Fibroblast of the conjunctiva (primary cell): ENCODE results near the gene CBS.
"Not testable (repeated sequence)": the region's sequence is repeated elsewhere in the genome, so short reads cannot be mapped to it uniquely, and the experiment has no call there.

ENCODE experiments used
- DNase-seq: peaks from one replicate; pipeline ENCODE4 v3.0.0-alpha.2; 2010; ENCODE audit warnings: low read depth

The CBS gene

GRCh38 chr21:43068065-43068464 lies 7.6 kb downstream of the CBS start:
- DNase-seq, result not testable (repeated sequence)

GRCh38 chr21:43066690-43067089 lies 8.9 kb downstream of the CBS start:
- not testable (repeated sequence) for DNase-seq

GRCh38 chr21:43065991-43066390 lies 9.6 kb downstream of the CBS start:
- not testable (repeated sequence) for DNase-seq

- not testable (repeated sequence) for DNase-seq
Observed at GRCh38 chr21:43064265-43064917, 11.2 kb downstream of the CBS start.

GRCh38 chr21:43062955-43063664 lies 12.5 kb downstream of the CBS start:
- not testable (repeated sequence) for DNase-seq

- DNase-seq, result not testable (repeated sequence)
Observed at GRCh38 chr21:43053112-43053511, 22.5 kb downstream of the CBS start.

GRCh38 chr21:43045876-43046821 lies 29.5 kb downstream of the CBS start:
- not testable (repeated sequence) for DNase-seq

GRCh38 chr21:43045165-43045875 lies 30.3 kb downstream of the CBS start:
- DNase-seq, result not testable (repeated sequence)

GRCh38 chr21:43044547-43044946 lies 31.1 kb downstream of the CBS start:
- DNase-seq, result not testable (repeated sequence)

GRCh38 chr21:43043291-43043690 lies 32.3 kb downstream of the CBS start:
- DNase-seq, result not testable (repeated sequence)

- DNase-seq, result not testable (repeated sequence)
Observed at GRCh38 chr21:43042169-43042568, 33.5 kb downstream of the CBS start.

- not testable (repeated sequence) for DNase-seq
Observed at GRCh38 chr21:43038659-43039044, 37.0 kb downstream of the CBS start.

- DNase-seq, result not testable (repeated sequence)
Observed at GRCh38 chr21:43037918-43038658, 37.5 kb downstream of the CBS start.

- DNase-seq, result not testable (repeated sequence)
Observed at GRCh38 chr21:43036889-43037288, 38.7 kb downstream of the CBS start.

GRCh38 chr21:43034826-43035225 lies 40.8 kb downstream of the CBS start:
- no peak for DNase-seq

- no peak for DNase-seq
Observed at GRCh38 chr21:43034101-43034500, 41.5 kb downstream of the CBS start.

- no peak for DNase-seq
Observed at GRCh38 chr21:43031121-43031619, 44.5 kb downstream of the CBS start.

- DNase-seq, result no peak
Observed at GRCh38 chr21:43029785-43030184, 45.9 kb downstream of the CBS start.

- DNase-seq, result no peak
Observed at GRCh38 chr21:43027846-43028731, 47.5 kb downstream of the CBS start.
